K562 (cell line): ENCODE results near the gene MAN1A1. TPM values are rescaled to one million over a fixed set of nuclear protein-coding genes. Genes with fewer than 3 reads are reported as not detected.
A peak's percentile ranks its signal among the peaks of the same experiment; 100 is the strongest.

Experiments
- ADNP ChIP-seq: fragments of 200-800 bp; sonication (Bioruptor generic); IDR thresholded peaks from 2 replicates; pipeline ENCODE4 v1.6.1; 2016; ENCODE audit warnings: missing genetic modification characterization, missing compliant biosample characterization
- CHD1 ChIP-seq: fragments of 200-600 bp; sonication (generic); IDR thresholded peaks from one replicate; pipeline ENCODE4 v1.6.1; 2012; ENCODE audit warnings: mild to moderate bottlenecking, moderate library complexity, low read length, inconsistent platforms
- E2F6 ChIP-seq, 2 experiments: IDR thresholded peaks; 2 replicates each; pipeline ENCODE4 v1.6.1; 2011; ENCODE audit warnings: borderline replicate concordance in 1 of 2, control low read depth in 1 of 2, low read depth in 1 of 2, low read length in 1 of 2, mild to moderate bottlenecking in 1 of 2, mixed read lengths in 1 of 2, moderate library complexity in 1 of 2; ENCODE audit not compliant: insufficient read depth in 1 of 2, insufficient read length in 1 of 2, poor library complexity in 1 of 2, severe bottlenecking in 1 of 2; ENCODE audit errors: extremely low read depth in 1 of 2
- HDAC2 ChIP-seq: fragments of 450-650 bp; IDR thresholded peaks from 2 replicates; pipeline ENCODE4 v1.6.1; 2016; ENCODE audit warnings: mild to moderate bottlenecking
- HNRNPL ChIP-seq: fragments of 200-400 bp; formaldehyde crosslinking; IDR thresholded peaks from 2 replicates; pipeline ENCODE4 v1.6.1; 2017; ENCODE audit warnings: low read depth, mild to moderate bottlenecking, low read length
- IRF1 ChIP-seq: sonication (generic); formaldehyde crosslinking; IDR thresholded peaks from 2 replicates; pipeline ENCODE4 v1.8.0; 2022; ENCODE audit warnings: missing genetic modification reagents, mild to moderate bottlenecking, borderline replicate concordance
- NELFE ChIP-seq: IDR thresholded peaks from 2 replicates; pipeline ENCODE4 v1.6.1; 2011; ENCODE audit warnings: mild to moderate bottlenecking; ENCODE audit not compliant: insufficient read depth, insufficient read length
- PHF20 ChIP-seq: fragments of 450-650 bp; IDR thresholded peaks from 2 replicates; pipeline ENCODE4 v1.6.1; 2018; ENCODE audit not compliant: partially characterized antibody
- POLR3A ChIP-seq: IDR thresholded peaks from 2 replicates; pipeline ENCODE4 v1.6.1; 2011; ENCODE audit warnings: borderline replicate concordance, mild to moderate bottlenecking, moderate library complexity; ENCODE audit not compliant: insufficient read length, insufficient read depth; ENCODE audit errors: extremely low read depth
- PPARD ChIP-seq: fragments of 250-450 bp; sonication (Bioruptor Pico); IDR thresholded peaks from 2 replicates; pipeline ENCODE4 v1.8.0; 2022; ENCODE audit warnings: inconsistent platforms, mild to moderate bottlenecking, moderate library complexity
- SOX6 ChIP-seq: fragments of 450-650 bp; IDR thresholded peaks from 2 replicates; pipeline ENCODE4 v1.6.1; 2014; ENCODE audit warnings: mild to moderate bottlenecking
- THRB ChIP-seq: fragments of 450-650 bp; formaldehyde crosslinking; conservative IDR thresholded peaks from 2 replicates; pipeline ENCODE4 v1.4.0; 2022; ENCODE audit warnings: mild to moderate bottlenecking, missing genetic modification characterization
- UBTF ChIP-seq, 2 experiments: IDR thresholded peaks; 2 replicates each; pipeline ENCODE4 v1.6.1; 2012; ENCODE audit warnings: improper control_type of control experiment in 2 of 2, low read depth in 2 of 2, low read length in 2 of 2, borderline replicate concordance in 1 of 2
- ZBTB33 ChIP-seq: sonication (generic); formaldehyde crosslinking; IDR thresholded peaks from 2 replicates; pipeline ENCODE4 v1.8.1; 2023; ENCODE audit warnings: mild to moderate bottlenecking, missing genetic modification reagents
- ZNF311 ChIP-seq: fragments of 250-450 bp; sonication (Bioruptor Pico); IDR thresholded peaks from 2 replicates; pipeline ENCODE4 v1.4.0; 2020; ENCODE audit warnings: mild to moderate bottlenecking, moderate library complexity
- ZNF436 ChIP-seq: fragments of 250-450, 450-650 bp; sonication (Bioruptor Pico); formaldehyde crosslinking; IDR thresholded peaks from 2 replicates; pipeline ENCODE4 v1.7.0; 2020; ENCODE audit warnings: mild to moderate bottlenecking
- ZNF57 ChIP-seq: fragments of 450-650 bp; formaldehyde crosslinking; IDR thresholded peaks from 2 replicates; pipeline ENCODE4 v1.4.0; 2020; ENCODE audit warnings: mild to moderate bottlenecking, moderate library complexity
- ZNF583 ChIP-seq: fragments of 250-450 bp; sonication (Bioruptor Pico); IDR thresholded peaks from 2 replicates; pipeline ENCODE4 v1.4.0; 2020
- ZNF740 ChIP-seq, 3 experiments: fragments of 200-800 bp in 1 of 3; sonication (Bioruptor generic) in 1 of 3; sonication (generic) in 1 of 3; formaldehyde crosslinking in 1 of 3; IDR thresholded peaks; 2 replicates each; pipeline versions ENCODE4 v1.6.1 to v1.8.0; 2016 to 2022; ENCODE audit warnings: mild to moderate bottlenecking in 2 of 3, missing compliant biosample characterization in 2 of 3, missing genetic modification characterization in 2 of 3, missing genetic modification reagents in 1 of 3
- polyA plus RNA-seq, 8 experiments: library from polyadenylated mRNA; depleted of rRNA in 4 of 8; stranded (reverse) in 5 of 8; unstranded in 3 of 8; fragments of >200 nt; fragmentation: Nextera tagmentation in 2 of 8; fragmentation: Illumina TruSeq in 1 of 8; extraction: Ambion mirVana in 2 of 8; extraction: Trizol in 1 of 8; gene quantifications; 2 replicates each; pipeline versions ENCODE4 v1.2.1 to v1.2.3, GENCODE V29; 2011 to 2014; ENCODE audit warnings: inconsistent platforms in 1 of 8, missing spikeins in 1 of 8
- total RNA-seq, 7 experiments: library from RNA; depleted of rRNA in 6 of 7; stranded (reverse); fragments of >200 nt in 6 of 7; fragmentation: Illumina TruSeq in 2 of 7; extraction: Trizol in 2 of 7; gene quantifications; 2 replicates each; pipeline versions ENCODE4 v1.2.1 to v1.2.3, GENCODE V29; 2011 to 2021; ENCODE audit warnings: low replicate concordance in 1 of 7

Gene MAN1A1
- total and polyA plus RNA-seq, 9 of the 15 experiments (the other 6 are each of a cell fraction or from before 2014, with no cell fraction given) = 24.5 to 78.4 (median 59.7) TPM

- no peak for TF ChIP-seq ADNP (tag)
- no peak for TF ChIP-seq ZNF57
- TF ChIP-seq POLR3A = no peak
- TF ChIP-seq IRF1 (CRISPR knock-in tag) = no peak
- no peak for TF ChIP-seq ZNF311
- peak; percentile 91 for TF ChIP-seq SOX6
- TF ChIP-seq ZNF436 (CRISPR knock-in tag) = no peak
- TF ChIP-seq E2F6 (IDR thresholded peaks at IDR 0.05; ENCODE audit: borderline replicate concordance in 1 of 2, extremely low read depth in 1 of 2, insufficient read depth in 1 of 2, insufficient read length in 1 of 2, low read depth in 1 of 2, low read length in 1 of 2, poor library complexity in 1 of 2, severe bottlenecking in 1 of 2) = no peak
- TF ChIP-seq HDAC2 = peak; percentile 84
- TF ChIP-seq NELFE = no peak
- no peak for TF ChIP-seq PHF20
- no peak for TF ChIP-seq ZNF583 (CRISPR knock-in tag)
- no peak for TF ChIP-seq ZNF740 (CRISPR knock-in tag; IDR thresholded peaks at IDR 0.05)
- TF ChIP-seq ZNF740 (tag; IDR thresholded peaks at IDR 0.05) = no peak
- TF ChIP-seq ZBTB33 (CRISPR knock-in tag) = no peak
- TF ChIP-seq UBTF (IDR thresholded peaks at IDR 0.05; ENCODE audit: borderline replicate concordance in 1 of 2, low read depth in 2 of 2, low read length in 2 of 2) = 0 out of 4 replicates have a peak, but pooled peaks of 1 of the 2 experiments have one; percentile 68
- no peak for TF ChIP-seq HNRNPL
- TF ChIP-seq PPARD (CRISPR knock-in tag) = no peak
- no peak for TF ChIP-seq CHD1
- no peak for TF ChIP-seq THRB (CRISPR knock-in tag)
Observed at GRCh38 chr6:119312875-119313338, 36.7 kb downstream of the MAN1A1 start (continued).
